ENCODE measurements around the gene CHCHD2.
"Not testable (repeated sequence)": the region's sequence is repeated elsewhere in the genome, so short reads cannot be mapped to it uniquely, and the experiment has no call there.

The CHCHD2 gene, protein sequence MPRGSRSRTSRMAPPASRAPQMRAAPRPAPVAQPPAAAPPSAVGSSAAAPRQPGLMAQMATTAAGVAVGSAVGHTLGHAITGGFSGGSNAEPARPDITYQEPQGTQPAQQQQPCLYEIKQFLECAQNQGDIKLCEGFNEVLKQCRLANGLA

GRCh38 chr7:56106108-56107073 is at the start of gene CHCHD2:
Gene CHCHD2 (minus strand): TSS chr7:56106476. CDS start chr7:56106413, 63 bp downstream.
- H3K4me2 ChIP-seq (ENCODE audit: low read depth, low read length, poor library complexity, severe bottlenecking) = peak within 1 kb of the TSS; percentile 97
- H3F3A ChIP-seq (ENCODE audit: low read depth) = 0 out of 2 replicates have a peak, but pooled peaks cover 2% of the 10 kb centered on the region
- H3K4me1 ChIP-seq (ENCODE audit: insufficient read depth, low read length, poor library complexity, severe bottlenecking) = peaks cover 26% of the 10 kb centered on the region
- H3K9me3 ChIP-seq (ENCODE audit: insufficient read depth, low read depth, low read length) = 0 out of 2 replicates have a peak, but pooled peaks cover 3% of the 10 kb centered on the region
- H3K27me3 ChIP-seq (ENCODE audit: insufficient read depth, low read length, poor library complexity, severe bottlenecking) = no peaks in the 10 kb centered on the region
- TF ChIP-seq EZH2phosphoT487 (IDR thresholded peaks at IDR 0.05; ENCODE audit: borderline replicate concordance) = no peak
- TF ChIP-seq, protein P1, sequence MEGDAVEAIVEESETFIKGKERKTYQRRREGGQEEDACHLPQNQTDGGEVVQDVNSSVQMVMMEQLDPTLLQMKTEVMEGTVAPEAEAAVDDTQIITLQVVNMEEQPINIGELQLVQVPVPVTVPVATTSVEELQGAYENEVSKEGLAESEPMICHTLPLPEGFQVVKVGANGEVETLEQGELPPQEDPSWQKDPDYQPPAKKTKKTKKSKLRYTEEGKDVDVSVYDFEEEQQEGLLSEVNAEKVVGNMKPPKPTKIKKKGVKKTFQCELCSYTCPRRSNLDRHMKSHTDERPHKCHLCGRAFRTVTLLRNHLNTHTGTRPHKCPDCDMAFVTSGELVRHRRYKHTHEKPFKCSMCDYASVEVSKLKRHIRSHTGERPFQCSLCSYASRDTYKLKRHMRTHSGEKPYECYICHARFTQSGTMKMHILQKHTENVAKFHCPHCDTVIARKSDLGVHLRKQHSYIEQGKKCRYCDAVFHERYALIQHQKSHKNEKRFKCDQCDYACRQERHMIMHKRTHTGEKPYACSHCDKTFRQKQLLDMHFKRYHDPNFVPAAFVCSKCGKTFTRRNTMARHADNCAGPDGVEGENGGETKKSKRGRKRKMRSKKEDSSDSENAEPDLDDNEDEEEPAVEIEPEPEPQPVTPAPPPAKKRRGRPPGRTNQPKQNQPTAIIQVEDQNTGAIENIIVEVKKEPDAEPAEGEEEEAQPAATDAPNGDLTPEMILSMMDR (conservative IDR thresholded peaks at IDR 0.05; ENCODE audit: low read length) = no peak
- peak within 1 kb of the TSS; percentile 93 for H3K4me3 ChIP-seq (ENCODE audit: low read length, poor library complexity, severe bottlenecking)
- H4K20me1 ChIP-seq (ENCODE audit: insufficient read depth, low read length, poor library complexity, severe bottlenecking) = peaks cover 38% of the 10 kb centered on the region
- peak within 1 kb of the TSS; percentile 78 for H2AFZ ChIP-seq (ENCODE audit: low read length)
- H3K9me2 ChIP-seq (replicated peaks; ENCODE audit: low read depth, low read length) = no peaks in the 10 kb centered on the region
- H3K36me3 ChIP-seq (ENCODE audit: insufficient read depth, low read length) = peaks cover 28% of the 10 kb centered on the region
- H3K79me2 ChIP-seq (ENCODE audit: insufficient read depth, low read length) = peaks cover 40% of the 10 kb centered on the region
- peak within 1 kb of the TSS; percentile 98 for H3K9ac ChIP-seq (ENCODE audit: low read depth, low read length, poor library complexity, severe bottlenecking)

- H3K4me2 ChIP-seq (ENCODE audit: low read depth, low read length, poor library complexity, severe bottlenecking); H3K27me3 ChIP-seq (ENCODE audit: insufficient read depth, low read length, poor library complexity, severe bottlenecking); H3K4me3 ChIP-seq (ENCODE audit: low read length, poor library complexity, severe bottlenecking); H3K36me3 ChIP-seq (ENCODE audit: insufficient read depth, low read length); H4K20me1 ChIP-seq (ENCODE audit: insufficient read depth, low read length, poor library complexity, severe bottlenecking); H3K9me3 ChIP-seq (ENCODE audit: insufficient read depth, low read depth, low read length); H3K79me2 ChIP-seq (ENCODE audit: insufficient read depth, low read length); H3K9me2 ChIP-seq (replicated peaks; ENCODE audit: low read depth, low read length); H3F3A ChIP-seq (ENCODE audit: low read depth); H3K4me1 ChIP-seq (ENCODE audit: insufficient read depth, low read length, poor library complexity, severe bottlenecking); H3K9ac ChIP-seq (ENCODE audit: low read depth, low read length, poor library complexity, severe bottlenecking); H2AFZ ChIP-seq (ENCODE audit: low read length): not testable (repeated sequence)
Measured at GRCh38 chr7:56131062-56131461, 24.8 kb upstream of the CHCHD2 start.

GRCh38 chr7:56127241-56127975 is 21.1 kb upstream of the CHCHD2 start:
- Histone ChIP-seq H3K36me3 (ENCODE audit: insufficient read depth, low read length) (no peaks in the 10 kb centered on the region), H3K9me3 (ENCODE audit: insufficient read depth, low read depth, low read length) (no peaks in the 10 kb centered on the region), H3K4me3 (ENCODE audit: low read length, poor library complexity, severe bottlenecking) (no peak overlapping the region)

More at GRCh38 chr7:56127241-56127975, 21.1 kb upstream of the CHCHD2 start:
- Histone ChIP-seq H3F3A (ENCODE audit: low read depth) (no peaks in the 10 kb centered on the region), H3K27me3 (ENCODE audit: insufficient read depth, low read length, poor library complexity, severe bottlenecking) (no peaks in the 10 kb centered on the region), H4K20me1 (ENCODE audit: insufficient read depth, low read length, poor library complexity, severe bottlenecking) (no peaks in the 10 kb centered on the region), H3K79me2 (ENCODE audit: insufficient read depth, low read length) (no peaks in the 10 kb centered on the region), H3K4me2 (ENCODE audit: low read depth, low read length, poor library complexity, severe bottlenecking) (no peak overlapping the region), H3K9ac (ENCODE audit: low read depth, low read length, poor library complexity, severe bottlenecking) (no peak overlapping the region), H3K9me2 (replicated peaks; ENCODE audit: low read depth, low read length) (no peaks in the 10 kb centered on the region), H3K4me1 (ENCODE audit: insufficient read depth, low read length, poor library complexity, severe bottlenecking) (no peaks in the 10 kb centered on the region), H2AFZ (ENCODE audit: low read length) (no peak overlapping the region)
- no peak for TF ChIP-seq EZH2phosphoT487 (IDR thresholded peaks at IDR 0.05; ENCODE audit: borderline replicate concordance)
- TF ChIP-seq, protein P1 (conservative IDR thresholded peaks at IDR 0.05; ENCODE audit: low read length) = no peak
